Stimulated activated CD8-positive, alpha-beta memory T cell treated with anti-CD3 and anti-CD28 coated beads, Interleukin-15, amount 100 ng/mL, for 48 hours (primary cell): ENCODE measurements around the gene MAGEA9.
A peak's percentile ranks its signal among the peaks of the same experiment; 100 is the strongest.
"Not testable (repeated sequence)": the region's sequence is repeated elsewhere in the genome, so short reads cannot be mapped to it uniquely, and the experiment has no call there.

Experiments
- DNase-seq, 2 donors: peaks; one replicate each; pipeline ENCODE4 v3.0.0-alpha.2; 2020; ENCODE audit warnings: low read depth in 2 of 2

Gene MAGEA9

DNA sequence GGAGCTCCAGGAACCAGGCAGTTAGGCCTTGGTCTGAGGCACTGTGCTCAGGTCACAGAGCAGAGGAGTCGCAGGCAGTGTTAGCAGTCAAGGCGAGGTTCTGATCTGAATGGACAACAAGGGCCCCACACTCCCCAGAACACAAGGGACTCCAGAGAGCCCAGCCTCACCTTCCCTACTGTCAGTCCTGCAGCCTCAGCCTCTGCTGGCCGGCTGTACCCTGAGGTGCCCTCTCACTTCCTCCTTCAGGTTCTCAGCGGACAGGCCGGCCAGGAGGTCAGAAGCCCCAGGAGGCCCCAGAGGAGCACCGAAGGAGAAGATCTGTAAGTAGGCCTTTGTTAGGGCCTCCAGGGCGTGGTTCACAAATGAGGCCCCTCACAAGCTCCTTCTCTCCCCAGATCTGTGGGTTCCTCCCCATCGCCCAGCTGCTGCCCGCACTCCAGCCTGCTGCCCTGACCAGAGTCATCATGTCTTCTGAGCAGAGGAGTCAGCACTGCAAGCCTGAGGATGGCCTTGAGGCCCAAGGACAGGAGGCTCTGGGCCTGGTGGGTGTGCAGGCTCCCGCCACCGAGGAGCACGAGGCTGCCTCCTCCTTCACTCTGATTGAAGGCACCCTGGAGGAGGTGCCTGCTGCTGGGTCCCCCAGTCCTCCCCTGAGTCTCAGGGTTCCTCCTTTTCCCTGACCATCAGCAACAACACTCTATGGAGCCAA, 26.2 kb downstream of the MAGEA9 start:
- no peak for DNase-seq

DNA sequence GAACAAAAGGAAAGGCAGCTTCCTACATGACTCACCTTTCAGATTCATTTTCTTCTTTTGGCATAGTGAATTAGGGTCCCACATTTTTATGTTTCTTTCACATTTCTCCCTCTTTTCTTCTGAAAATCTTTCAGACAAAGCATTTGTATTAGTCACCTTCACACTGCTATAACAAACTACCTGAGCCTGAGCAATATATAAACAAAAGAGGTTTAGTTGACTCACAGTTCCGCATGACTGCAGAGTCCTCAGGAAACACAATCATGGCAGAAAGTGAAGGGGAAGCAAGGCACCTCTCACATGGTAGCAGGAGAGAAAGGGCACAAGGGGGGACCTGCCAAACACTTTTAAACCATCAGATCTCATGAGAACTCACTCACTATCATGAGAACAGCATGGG, 36.9 kb downstream of the MAGEA9 start:
- DNase-seq, result no peak

DNA sequence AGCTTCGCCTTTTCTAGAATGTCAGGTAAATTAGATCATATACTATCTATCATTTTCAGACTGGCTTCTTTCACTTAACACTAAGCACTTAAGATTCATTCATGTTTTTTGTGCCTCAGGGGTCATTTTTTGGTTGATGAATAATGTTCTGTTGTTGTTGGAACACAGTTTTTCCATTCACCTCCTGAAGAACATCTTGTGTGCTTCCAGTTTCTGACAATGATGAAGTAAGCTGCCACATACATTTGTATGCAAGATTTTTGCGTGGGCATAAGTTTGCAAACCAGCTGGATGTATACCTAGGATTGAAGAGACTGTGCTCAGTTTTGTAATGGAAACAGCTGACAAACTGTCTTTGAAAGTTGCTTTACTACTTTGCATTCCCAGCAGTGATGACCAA, 37.6 kb downstream of the MAGEA9 start:
- no peak for DNase-seq

DNA sequence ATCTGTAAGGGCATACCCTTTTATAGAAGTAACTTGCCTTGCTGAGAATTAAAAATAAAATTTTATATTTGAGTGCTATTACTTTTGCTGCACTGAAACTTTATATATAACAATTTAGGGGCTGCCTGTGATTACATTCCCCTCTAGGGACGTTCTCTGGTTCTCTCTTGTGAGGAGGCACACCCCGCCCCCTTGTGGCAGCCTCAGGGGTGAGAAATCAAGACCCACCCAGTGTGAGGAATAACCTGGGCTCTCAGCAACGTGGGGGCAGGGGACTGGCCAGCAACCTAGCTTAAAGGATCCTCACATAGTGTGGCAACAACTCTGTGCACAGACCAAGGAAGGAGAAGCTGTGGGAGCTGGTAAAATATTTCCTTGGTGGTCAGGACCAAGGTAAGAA, 43.7 kb downstream of the MAGEA9 start:
- peak in 1 of 2 donors; percentile 40 for DNase-seq

DNA sequence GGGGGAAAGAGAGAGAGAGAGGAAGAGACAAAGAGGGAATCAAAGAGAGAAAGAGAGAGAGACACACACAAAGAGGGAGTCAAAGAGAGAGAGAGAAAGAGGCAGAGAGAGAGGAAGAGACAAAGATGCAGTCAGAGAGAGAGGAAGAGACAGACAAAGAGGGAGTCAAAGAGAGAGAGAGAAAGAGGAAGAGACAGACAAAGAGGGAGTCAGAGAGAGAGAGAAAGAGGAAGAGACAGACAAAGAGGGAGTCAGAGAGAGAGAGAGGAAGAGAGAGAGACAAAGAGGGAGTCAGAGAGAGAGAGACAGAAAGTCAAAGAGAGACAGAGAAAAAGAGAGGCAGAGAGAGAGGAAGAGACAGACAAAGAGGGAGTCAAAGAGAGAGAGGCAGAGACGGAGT, 45.5 kb downstream of the MAGEA9 start:
- DNase-seq, result no peak

DNA sequence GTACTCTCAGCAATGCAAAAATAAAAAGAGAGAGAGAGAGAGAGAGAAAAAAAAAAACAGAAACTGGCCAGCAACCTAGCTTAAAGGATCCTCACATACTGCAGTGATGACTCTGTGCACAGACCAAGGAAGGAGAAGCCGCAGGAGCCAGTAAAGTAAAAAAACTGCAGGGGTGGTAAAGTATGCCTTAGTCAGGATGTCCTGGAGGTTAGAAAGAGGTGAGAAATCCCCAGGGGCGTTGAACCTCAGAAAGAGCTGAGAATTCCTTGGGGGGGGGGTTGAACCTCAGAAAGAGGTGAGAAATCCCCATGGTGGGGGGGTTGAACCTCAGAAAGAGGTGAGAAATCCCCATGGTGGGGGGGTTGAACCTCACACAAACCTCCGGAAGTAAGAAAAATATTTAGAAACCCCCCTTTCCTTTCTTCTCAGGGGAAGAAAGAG, 48.0 kb downstream of the MAGEA9 start:
- peak in 1 of 2 donors; percentile 38 for DNase-seq

DNA sequence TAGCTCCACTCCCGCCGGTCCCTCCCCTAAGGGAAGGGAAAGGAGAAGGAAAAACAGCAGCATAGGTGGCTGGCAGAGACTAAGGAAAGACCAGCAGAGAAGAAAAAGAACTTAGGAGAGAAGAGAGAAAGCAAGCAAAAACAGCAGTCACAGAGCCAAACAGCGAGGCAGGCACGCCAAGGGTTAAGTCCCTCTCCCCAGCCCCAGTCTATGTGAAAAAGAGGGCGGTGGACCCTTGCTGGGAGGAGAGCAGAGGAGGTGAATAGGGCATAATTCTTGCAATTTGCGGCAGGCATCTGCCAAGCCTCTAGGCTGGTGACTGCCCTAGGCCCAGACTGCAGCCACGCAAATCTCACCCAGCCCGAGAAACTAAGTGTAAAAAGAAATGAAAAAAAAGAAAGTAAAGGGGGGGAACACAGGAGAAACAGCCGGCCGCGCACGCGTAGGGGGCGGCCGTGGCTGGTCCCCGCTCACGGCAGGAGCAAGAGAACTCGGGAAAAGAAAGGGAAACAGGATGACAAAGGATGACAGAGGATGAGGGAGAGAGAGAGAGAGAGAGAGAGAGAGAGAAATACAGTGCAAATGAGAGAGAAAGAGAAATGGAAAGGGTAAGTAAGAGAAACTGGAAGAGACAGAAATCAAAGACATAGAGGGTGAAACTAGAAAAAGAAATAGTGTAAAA, 48.6 kb downstream of the MAGEA9 start:
- DNase-seq, result peak in 1 of 2 donors; percentile 19

DNA sequence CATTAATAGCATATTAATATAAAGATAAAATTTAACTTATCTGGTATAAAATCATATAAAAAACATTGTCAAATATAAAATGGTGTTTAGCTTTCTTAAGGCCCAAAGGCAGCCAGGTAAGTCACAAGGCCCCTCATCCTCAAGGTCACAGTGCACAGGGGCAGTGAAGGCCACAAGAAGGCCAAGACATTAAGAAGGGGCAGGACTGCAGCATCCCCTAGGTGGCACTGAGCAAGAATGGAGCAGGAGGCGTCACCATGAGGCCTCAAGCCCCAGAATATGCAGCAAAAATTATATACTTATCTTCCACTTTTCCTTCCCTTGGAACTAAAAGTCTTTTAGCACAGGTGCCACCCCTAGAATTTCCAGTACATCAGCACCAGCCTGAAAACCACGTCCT, 49.7 kb downstream of the MAGEA9 start:
- no peak for DNase-seq

DNA sequence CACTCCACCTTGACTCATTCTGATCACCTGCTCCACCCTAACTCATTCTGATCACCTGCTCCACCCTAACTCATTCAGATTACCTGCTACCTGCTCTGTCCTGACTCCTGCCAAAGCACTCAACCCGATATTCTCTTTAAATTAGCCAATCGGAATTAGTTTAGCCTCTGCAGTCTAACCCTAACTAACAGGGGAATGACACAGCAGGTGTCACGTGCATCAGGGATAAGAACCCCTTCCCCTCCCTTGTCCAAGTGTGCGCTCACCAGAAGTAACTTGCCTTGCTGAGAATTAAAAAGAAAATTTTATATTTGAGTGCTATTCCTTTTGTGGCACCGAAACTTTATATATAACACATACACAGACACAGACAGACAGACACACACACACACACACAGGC, 55.0 kb downstream of the MAGEA9 start:
- not testable (repeated sequence) for DNase-seq

DNA sequence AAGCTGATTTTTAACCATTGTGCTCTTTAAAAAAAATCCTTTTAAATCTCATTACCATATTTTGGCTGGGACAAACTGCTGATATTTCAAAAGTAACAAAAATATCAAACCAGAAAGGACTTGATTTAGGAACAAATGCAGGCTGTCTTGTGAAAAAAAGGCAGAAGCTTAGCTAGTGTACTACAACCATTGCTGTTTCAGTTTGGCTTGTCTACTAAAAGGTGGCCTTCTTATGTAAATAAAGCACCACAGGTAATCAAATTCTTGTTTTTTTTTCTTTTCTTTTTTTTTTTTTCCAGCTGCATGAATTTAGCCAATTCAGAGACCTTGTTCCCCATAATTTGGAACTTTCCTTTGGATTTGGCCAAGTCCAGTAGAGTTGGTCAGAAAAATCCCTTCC, 55.4 kb downstream of the MAGEA9 start:
- no peak for DNase-seq
